ENCODE data around the gene METTL8. TPM values are rescaled to one million over a fixed set of nuclear protein-coding genes. Genes with fewer than 3 reads are reported as not detected.

Gene METTL8
- total and polyA plus RNA-seq, 8 donors: 2.2 to 9.0 (median 5.8) TPM

- DNase-seq (no peak), FAIRE-seq (no peak), ATAC-seq (no peak)
- H3K27me3 ChIP-seq: no peaks in the 10 kb centered on the region
- no peaks in the 10 kb centered on the region for H3K36me3 ChIP-seq
- H3K4me1 ChIP-seq: no peaks in the 10 kb centered on the region
- no peak overlapping the region for H3K27ac ChIP-seq
- no peak for TF ChIP-seq CTCF (IDR thresholded peaks at IDR 0.05)
- H3K4me3 ChIP-seq: no peak overlapping the region
- intact Hi-C loops (cut with DNase I): no loop called here
- no peaks in the 10 kb centered on the region for H3K9me3 ChIP-seq
- WGBS, 2 donors: 70 to 81% methylated on average over 1 of the region's 1 CpG
Observed at GRCh38 chr2:171348056-171348455, 85.7 kb downstream of the METTL8 start.

DNA sequence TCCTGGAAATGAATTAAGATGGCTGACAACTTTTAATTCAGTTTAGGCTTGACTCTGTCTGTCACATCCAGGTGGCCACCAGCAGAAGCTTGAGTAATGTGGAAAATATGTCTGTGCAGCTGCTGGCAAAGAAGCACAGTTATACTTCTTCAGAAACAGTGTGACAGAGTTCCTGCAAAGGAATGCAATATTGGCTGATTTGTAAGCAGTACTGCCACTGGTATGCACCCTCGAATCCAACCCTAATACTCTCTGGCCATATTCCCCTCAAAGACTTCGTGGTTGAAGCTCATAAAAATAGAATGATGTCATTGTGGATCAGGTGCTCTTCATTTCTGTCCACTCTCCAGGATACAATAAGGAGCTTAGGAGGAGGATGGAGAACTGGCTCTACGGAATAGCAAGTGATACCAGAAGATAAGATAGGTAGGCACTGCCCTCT lies 86.2 kb downstream of the METTL8 start:
- Histone ChIP-seq H3K27ac (peak overlapping the region in 1 of 4 donors; percentile 44), H3K36me3 (no peaks in the 10 kb centered on the region), H3K9me3 (no peaks in the 10 kb centered on the region), H3K4me3 (no peak overlapping the region), H3K27me3 (no peaks in the 10 kb centered on the region), H3K4me1 (no peaks in the 10 kb centered on the region)
- ATAC-seq: peak in 2 of 4 donors; percentile 62 to 78
- FAIRE-seq: no peak
- 50 to 55% methylated on average over 3 of the region's 3 CpGs for WGBS, 2 donors
- no peak for DNase-seq
- TF ChIP-seq CTCF (IDR thresholded peaks at IDR 0.05): no peak
- intact Hi-C loops (cut with DNase I): no loop called here

DNA sequence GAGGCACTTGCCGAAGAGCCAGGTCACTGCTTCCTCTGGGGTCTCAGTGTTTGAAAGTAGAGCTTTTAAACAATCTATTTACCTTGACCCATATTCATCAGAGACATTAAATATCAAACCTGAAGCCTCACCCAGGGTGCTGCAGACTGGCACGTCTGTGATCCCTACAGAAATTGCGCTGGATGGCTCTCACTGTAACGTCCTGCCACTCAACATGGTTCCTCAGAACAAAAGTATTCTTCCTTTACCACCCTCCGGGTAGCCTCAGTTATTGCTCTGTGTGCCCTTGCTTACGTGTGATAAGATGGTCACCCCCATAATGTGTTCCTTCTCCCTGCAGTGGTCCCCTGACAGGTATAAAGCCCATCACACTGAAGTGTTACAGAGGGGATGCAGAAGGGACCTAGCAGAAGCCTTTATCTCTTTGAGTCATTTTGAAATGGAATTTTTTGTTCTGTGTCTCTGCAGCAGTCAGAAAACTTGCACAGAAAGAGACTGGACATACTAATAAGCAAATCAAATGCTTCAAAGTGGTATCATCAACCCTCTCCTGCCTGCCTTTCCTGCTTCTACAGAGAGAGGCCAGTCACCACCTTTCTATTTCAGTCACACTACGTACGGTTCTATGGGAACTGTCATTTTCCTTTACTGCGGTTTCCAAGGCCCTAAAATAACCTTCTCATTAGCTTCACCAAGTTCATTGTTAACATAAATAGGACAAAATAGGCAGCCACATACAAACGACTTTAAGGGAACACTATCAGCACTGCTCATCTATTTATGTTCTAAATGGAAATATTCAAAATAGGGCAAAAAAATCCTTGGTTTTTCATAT lies 86.8 kb downstream of the METTL8 start:
- intact Hi-C loops (cut with DNase I): no loop called here
- DNase-seq (no peak), FAIRE-seq (no peak), ATAC-seq (no peak)
- TF ChIP-seq CTCF (IDR thresholded peaks at IDR 0.05): no peak
- H3K4me1 ChIP-seq: no peaks in the 10 kb centered on the region
- 76 to 77% methylated on average over 10 of the region's 10 CpGs for WGBS, 2 donors
- no peaks in the 10 kb centered on the region for H3K9me3 ChIP-seq
- H3K27me3 ChIP-seq: no peaks in the 10 kb centered on the region
- peak overlapping the region in 1 of 4 donors; percentile 44 for H3K27ac ChIP-seq
- no peak overlapping the region for H3K4me3 ChIP-seq
- no peaks in the 10 kb centered on the region for H3K36me3 ChIP-seq

DNA sequence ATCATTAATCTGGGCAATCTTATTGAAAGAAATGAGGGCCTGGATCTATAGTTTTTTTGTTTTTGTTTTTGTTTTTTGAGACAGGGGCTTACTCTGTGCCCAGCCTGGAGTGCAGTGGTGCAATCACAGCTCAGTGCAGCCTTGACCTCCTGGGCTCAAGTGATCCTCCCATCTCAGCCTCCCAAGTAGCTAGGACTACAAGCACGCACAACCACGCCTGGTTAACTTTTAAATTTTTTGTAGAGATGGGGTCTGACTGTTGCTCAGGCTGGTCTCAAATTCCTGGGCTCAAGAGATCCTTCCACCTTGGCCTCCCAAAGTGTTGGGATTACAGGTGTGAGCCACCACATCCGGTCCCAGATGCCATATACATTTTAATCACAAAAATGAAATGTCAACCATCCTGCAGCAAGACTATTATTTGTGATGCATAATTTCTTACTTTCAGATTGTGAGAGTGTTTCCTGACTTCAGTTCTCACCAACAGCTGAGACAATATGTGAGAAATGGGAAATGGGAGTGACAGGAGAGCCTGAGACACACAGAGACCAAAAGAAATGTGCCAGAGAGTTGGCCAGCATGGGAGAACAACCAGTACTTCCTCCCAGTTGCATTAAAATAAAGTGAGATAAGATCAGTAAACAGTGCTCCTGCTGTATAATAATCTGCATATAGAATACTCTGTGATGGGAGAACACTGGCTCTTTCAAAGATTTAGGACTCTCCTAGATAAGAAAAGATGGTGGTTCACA lies 87.6 kb downstream of the METTL8 start:
- WGBS, 2 donors: 98 to 100% methylated on average over 3 of the region's 3 CpGs
- FAIRE-seq: no peak

More for the DNA sequence above, 87.6 kb downstream of the METTL8 start:
- Histone ChIP-seq H3K27me3 (no peaks in the 10 kb centered on the region), H3K27ac (no peak overlapping the region), H3K4me3 (no peak overlapping the region), H3K4me1 (no peaks in the 10 kb centered on the region), H3K36me3 (no peaks in the 10 kb centered on the region), H3K9me3 (no peaks in the 10 kb centered on the region)
- ATAC-seq: no peak
- intact Hi-C loops (cut with DNase I): no loop called here
- no peak for TF ChIP-seq CTCF (IDR thresholded peaks at IDR 0.05)
- no peak for DNase-seq

All from pancreas (tissue), 10 donors.